ENCODE data around the gene CEMIP2. TPM values are rescaled to one million over a fixed set of nuclear protein-coding genes. Genes with fewer than 3 reads are reported as not detected.

Gene CEMIP2
- total RNA-seq, 1 experiment from 2014 or later = 28.4 TPM

- ChIA-PET CTCF (no interaction called here), POLR2A (no interaction called here)
- Histone ChIP-seq H3K27me3 (replicated peaks; ENCODE audit: control insufficient read depth, insufficient read depth, low read length) (no peaks in the 10 kb centered on the region), H3K4me3 (ENCODE audit: low read depth, low read length) (no peak overlapping the region), H3K4me1 (0 out of 2 replicates have a peak, but pooled peaks cover 4% of the 10 kb centered on the region), H3K36me3 (ENCODE audit: control insufficient read depth, insufficient read depth, low read length) (no peaks in the 10 kb centered on the region), H3K9me3 (no peaks in the 10 kb centered on the region)
- no peak for TF ChIP-seq CTCF (IDR thresholded peaks at IDR 0.05; ENCODE audit: insufficient read depth in 1 of 2, low read depth in 1 of 2, low read length in 1 of 2, severe bottlenecking in 1 of 2, unreplicated experiment in 1 of 2)
- no peaks in the 10 kb centered on the region for H3K27me3 Mint-ChIP-seq (ENCODE audit: insufficient read depth, unreplicated experiment)
- H3K9me3 Mint-ChIP-seq (ENCODE audit: unreplicated experiment) = no peaks in the 10 kb centered on the region
- no peak overlapping the region for H3K4me3 Mint-ChIP-seq (ENCODE audit: unreplicated experiment)
- intact Hi-C loops (cut with micrococcal nuclease; ENCODE audit: unreplicated experiment) = loop anchor here (2.0 kb wide), 1 partner anchor 13 kb away; no protein-coding TSS in a partner anchor
- no peak overlapping the region for H3K27ac Mint-ChIP-seq (ENCODE audit: unreplicated experiment)
- BruUV-seq (replicated peaks) = no TSS peak
- H3K4me1 Mint-ChIP-seq (ENCODE audit: low read depth, unreplicated experiment) = peaks cover 4% of the 10 kb centered on the region
- DNase-seq = no peak
- H3K36me3 Mint-ChIP-seq (ENCODE audit: insufficient read depth, unreplicated experiment) = peaks cover 13% of the 10 kb centered on the region
Measured at GRCh38 chr9:71755869-71756268, 12.4 kb downstream of the CEMIP2 start.

- H3K9me3 ChIP-seq = no peaks in the 10 kb centered on the region
- no peaks in the 10 kb centered on the region for H3K9me3 Mint-ChIP-seq (ENCODE audit: unreplicated experiment)
- no TSS peak for BruUV-seq (replicated peaks)
- H3K4me1 ChIP-seq = 0 out of 2 replicates have a peak, but pooled peaks cover 4% of the 10 kb centered on the region
- ChIA-PET CTCF (no interaction called here), POLR2A (no interaction called here)
- H3K27me3 Mint-ChIP-seq (ENCODE audit: insufficient read depth, unreplicated experiment) = no peaks in the 10 kb centered on the region
- H3K27me3 ChIP-seq (replicated peaks; ENCODE audit: control insufficient read depth, insufficient read depth, low read length) = no peaks in the 10 kb centered on the region
- DNase-seq = no peak
- peaks cover 10% of the 10 kb centered on the region for H3K36me3 Mint-ChIP-seq (ENCODE audit: insufficient read depth, unreplicated experiment)
- H3K4me3 ChIP-seq (ENCODE audit: low read depth, low read length) = no peak overlapping the region
- no peaks in the 10 kb centered on the region for H3K4me1 Mint-ChIP-seq (ENCODE audit: low read depth, unreplicated experiment)
- H3K36me3 ChIP-seq (ENCODE audit: control insufficient read depth, insufficient read depth, low read length) = no peaks in the 10 kb centered on the region
- intact Hi-C loops (cut with micrococcal nuclease; ENCODE audit: unreplicated experiment) = no loop called here
- H3K27ac Mint-ChIP-seq (ENCODE audit: unreplicated experiment) = no peak overlapping the region
- H3K4me3 Mint-ChIP-seq (ENCODE audit: unreplicated experiment) = no peak overlapping the region
- no peak for TF ChIP-seq CTCF (IDR thresholded peaks at IDR 0.05; ENCODE audit: insufficient read depth in 1 of 2, low read depth in 1 of 2, low read length in 1 of 2, severe bottlenecking in 1 of 2, unreplicated experiment in 1 of 2)
Measured at GRCh38 chr9:71755230-71755629, 13.1 kb downstream of the CEMIP2 start.

GRCh38 chr9:71754151-71754550, 14.2 kb downstream of the CEMIP2 start:
- CTCF ChIA-PET = no interaction called here
- intact Hi-C loops (cut with micrococcal nuclease; ENCODE audit: unreplicated experiment) = no loop called here
- TF ChIP-seq CTCF (IDR thresholded peaks at IDR 0.05; ENCODE audit: insufficient read depth in 1 of 2, low read depth in 1 of 2, low read length in 1 of 2, severe bottlenecking in 1 of 2, unreplicated experiment in 1 of 2) = no peak
- H3K4me3 Mint-ChIP-seq (ENCODE audit: unreplicated experiment) = no peak overlapping the region
- H3K4me1 ChIP-seq = 0 out of 2 replicates have a peak, but pooled peaks cover 4% of the 10 kb centered on the region
- no peaks in the 10 kb centered on the region for H3K9me3 ChIP-seq
- DNase-seq = no peak
- H3K36me3 ChIP-seq (ENCODE audit: control insufficient read depth, insufficient read depth, low read length) = no peaks in the 10 kb centered on the region
- no TSS peak for BruUV-seq (replicated peaks)
- no peak overlapping the region for H3K27ac Mint-ChIP-seq (ENCODE audit: unreplicated experiment)
- peaks cover 5% of the 10 kb centered on the region for H3K36me3 Mint-ChIP-seq (ENCODE audit: insufficient read depth, unreplicated experiment)
- no peaks in the 10 kb centered on the region for H3K9me3 Mint-ChIP-seq (ENCODE audit: unreplicated experiment)
- no peaks in the 10 kb centered on the region for H3K4me1 Mint-ChIP-seq (ENCODE audit: low read depth, unreplicated experiment)
- POLR2A ChIA-PET = no interaction called here
- no peaks in the 10 kb centered on the region for H3K27me3 Mint-ChIP-seq (ENCODE audit: insufficient read depth, unreplicated experiment)
- H3K4me3 ChIP-seq (ENCODE audit: low read depth, low read length) = no peak overlapping the region
- no peaks in the 10 kb centered on the region for H3K27me3 ChIP-seq (replicated peaks; ENCODE audit: control insufficient read depth, insufficient read depth, low read length)

Data from Caco-2 (cell line).